Esophagus squamous epithelium (tissue), 4 donors: ENCODE data around the gene ZBTB38.

Experiments used
- CTCF ChIP-seq, 6 experiments: fragments of 450-650 bp in 4 of 6; fragments of 200-600 bp in 2 of 6; sonication (generic) in 2 of 6; IDR thresholded peaks; one replicate each; pipeline ENCODE4 v1.5.1; 2016 to 2019; ENCODE audit warnings: antibody characterized with exemption in 6 of 6, mild to moderate bottlenecking in 4 of 6, moderate library complexity in 4 of 6
- POLR2A ChIP-seq, 4 donors: fragments of 450-650 bp; IDR thresholded peaks; one replicate each; pipeline ENCODE4 v1.6.1; 2017; ENCODE audit warnings: antibody characterized with exemption in 4 of 4, mild to moderate bottlenecking in 4 of 4, moderate library complexity in 3 of 4

- no peak for TF ChIP-seq CTCF (IDR thresholded peaks at IDR 0.05)
- TF ChIP-seq POLR2A (IDR thresholded peaks at IDR 0.05), result no peak
Measured at GRCh38 chr3:141338881-141339280, 29.4 kb upstream of the ZBTB38 start.
